SU-DHL-6 (cell line): ENCODE results near the gene RABEP2.

Experiments used
- EZH2phosphoT487 ChIP-seq: fragments of 200-600 bp; sonication (generic), shearing (Covaris generic); conservative IDR thresholded peaks from 2 replicates; pipeline ENCODE4 v1.6.1; 2018; ENCODE audit warnings: mild to moderate bottlenecking, antibody characterized with exemption, low read length, moderate library complexity, mixed read lengths
- TF ChIP-seq, protein P1 (sequence below): fragments of 200-600 bp; sonication (generic); IDR thresholded peaks from one replicate; pipeline ENCODE4 v1.5.1; 2017; ENCODE audit warnings: antibody characterized with exemption, mild to moderate bottlenecking, low read length, moderate library complexity; ENCODE audit not compliant: insufficient read depth, poor library complexity, severe bottlenecking

GRCh38 chr16:28895609-28896008 lies 29.4 kb downstream of the RABEP2 start:
- TF ChIP-seq, protein P1, sequence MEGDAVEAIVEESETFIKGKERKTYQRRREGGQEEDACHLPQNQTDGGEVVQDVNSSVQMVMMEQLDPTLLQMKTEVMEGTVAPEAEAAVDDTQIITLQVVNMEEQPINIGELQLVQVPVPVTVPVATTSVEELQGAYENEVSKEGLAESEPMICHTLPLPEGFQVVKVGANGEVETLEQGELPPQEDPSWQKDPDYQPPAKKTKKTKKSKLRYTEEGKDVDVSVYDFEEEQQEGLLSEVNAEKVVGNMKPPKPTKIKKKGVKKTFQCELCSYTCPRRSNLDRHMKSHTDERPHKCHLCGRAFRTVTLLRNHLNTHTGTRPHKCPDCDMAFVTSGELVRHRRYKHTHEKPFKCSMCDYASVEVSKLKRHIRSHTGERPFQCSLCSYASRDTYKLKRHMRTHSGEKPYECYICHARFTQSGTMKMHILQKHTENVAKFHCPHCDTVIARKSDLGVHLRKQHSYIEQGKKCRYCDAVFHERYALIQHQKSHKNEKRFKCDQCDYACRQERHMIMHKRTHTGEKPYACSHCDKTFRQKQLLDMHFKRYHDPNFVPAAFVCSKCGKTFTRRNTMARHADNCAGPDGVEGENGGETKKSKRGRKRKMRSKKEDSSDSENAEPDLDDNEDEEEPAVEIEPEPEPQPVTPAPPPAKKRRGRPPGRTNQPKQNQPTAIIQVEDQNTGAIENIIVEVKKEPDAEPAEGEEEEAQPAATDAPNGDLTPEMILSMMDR: no peak
- no peak for TF ChIP-seq EZH2phosphoT487
